Ovary (tissue), 9 donors: ENCODE results near the gene REV3L. TPM values are rescaled to one million over a fixed set of nuclear protein-coding genes. Genes with fewer than 3 reads are reported as not detected.

Experiments
- DNase-seq, 5 donors: peaks; one replicate each; pipeline ENCODE4 v3.0.0-alpha.2; 2019 to 2020
- H3K27ac ChIP-seq, 2 donors: fragments of 200-600 bp; one replicate each; pipeline versions ENCODE4 v1.5.1 to v1.8.0; 2019 to 2022
- H3K27me3 ChIP-seq: fragments of 200-600 bp; one replicate; pipeline ENCODE4 v1.8.0; 2022
- H3K36me3 ChIP-seq: fragments of 200-600 bp; sonication (generic); one replicate; pipeline ENCODE4 v1.5.1; 2019
- H3K4me1 ChIP-seq: one replicate; pipeline ENCODE4 v1.8.1; 2013; ENCODE audit warnings: mild to moderate bottlenecking, moderate library complexity; ENCODE audit not compliant: insufficient read depth
- H3K4me3 ChIP-seq: fragments of 200-600 bp; sonication (generic); one replicate; pipeline ENCODE4 v1.5.1; 2017
- H3K9me3 ChIP-seq, 2 donors: fragments of 200-600 bp in 1 of 2; sonication (generic) in 1 of 2; one replicate each; pipeline versions ENCODE4 v1.5.1 to v1.8.1; 2013 to 2019; ENCODE audit warnings: mild to moderate bottlenecking in 1 of 2, moderate library complexity in 1 of 2
- CTCF ChIP-seq, 3 donors: fragments of 450-650 bp in 2 of 3; fragments of 200-600 bp in 1 of 3; IDR thresholded peaks; one replicate each; pipeline versions ENCODE4 v1.5.1 to v1.8.0; 2016 to 2022; ENCODE audit warnings: antibody characterized with exemption in 3 of 3, mild to moderate bottlenecking in 1 of 3
- EP300 ChIP-seq: sonication (generic); formaldehyde crosslinking; IDR thresholded peaks from one replicate; pipeline ENCODE4 v1.6.1; 2017; ENCODE audit warnings: antibody characterized with exemption
- POLR2A ChIP-seq: fragments of 450-650 bp; IDR thresholded peaks from one replicate; pipeline ENCODE4 v1.6.1; 2017; ENCODE audit warnings: antibody characterized with exemption, mild to moderate bottlenecking, moderate library complexity
- WGBS, 3 donors: extraction: QIAGEN DNeasy Blood & Tissue Kit in 1 of 3; methylation state at CpG; one replicate each; pipeline versions ENCODE4 v1.1.5 to v1.1.7; 2013 to 2017; 5-methylcytosine and 5-hydroxymethylcytosine counted together
- intact Hi-C, 4 donors: fragments of 100-400 bp; cut with DNase I; formaldehyde crosslinking; loops; one replicate each; pipeline versions ENCODE4 v1.11.0 to v1.15.1; 2022 to 2023
- polyA plus RNA-seq, 2 donors: library from polyadenylated mRNA; stranded (reverse); fragments of 200-250 nt in 1 of 2; fragments of 350-450 nt in 1 of 2; fragmentation: Illumina TruSeq in 1 of 2; extraction: RNeasy Lipid Tissue Mini Kit (QIAGEN cat#74804) in 1 of 2; gene quantifications; one replicate each; pipeline ENCODE4 v1.2.3, GENCODE V29; 2013 to 2014
- total RNA-seq, 7 donors: library from RNA; depleted of rRNA in 2 of 7; stranded (reverse); fragments of >200 nt in 2 of 7; fragmentation: NEBNext Ultra II Directional in 3 of 7; extraction: Animal tissue kit (Norgen Biotek cat#: 25700) in 3 of 7; gene quantifications; one replicate each; pipeline versions ENCODE4 v1.1.0 to v1.2.4, GENCODE V29; 2016 to 2023
- donor health status: DM: no; HTN: no; CAD: no; lungs with moderate emphysema.
- donor health status: DM: no; HTN: no; CAD: no.
- donor health status: Bipolar disorder and iron deficiency.
- donor health status: DM: yes; HTN: yes; CAD: no.
- donor health status: DM: no; HTN: no; CAD: no.
- donor health status: DM: yes; HTN: yes; CAD: no.

The REV3L gene
- total and polyA plus RNA-seq, 9 donors = 8.5 to 55.2 (median 31.0) TPM

DNA sequence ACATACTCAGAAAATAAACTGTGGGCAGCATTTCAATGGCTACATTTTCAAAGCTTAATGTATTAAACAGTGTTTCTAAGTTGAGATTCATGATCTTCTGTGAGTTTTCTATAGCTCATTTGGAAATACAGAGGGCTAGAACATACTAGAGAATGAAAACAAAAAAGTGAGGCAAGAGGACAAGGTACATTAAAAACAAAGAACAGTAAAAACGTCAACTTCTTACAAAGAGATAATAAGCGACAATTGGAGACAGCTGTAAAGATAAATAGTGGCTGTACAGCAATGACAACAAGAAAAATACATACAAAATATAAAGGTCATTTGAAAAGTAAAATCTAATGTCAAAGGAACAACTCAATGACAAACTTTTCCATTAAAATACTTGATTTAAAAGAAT, 94.3 kb downstream of the REV3L start:
- no peaks in the 10 kb centered on the region for H3K36me3 ChIP-seq
- no peak for TF ChIP-seq CTCF (IDR thresholded peaks at IDR 0.05)
- TF ChIP-seq POLR2A = no peak
- no peak for TF ChIP-seq EP300
- H3K9me3 ChIP-seq = no peaks in the 10 kb centered on the region
- intact Hi-C loops = no loop called here
- H3K4me1 ChIP-seq = no peaks in the 10 kb centered on the region
- DNase-seq = no peak
- no peaks in the 10 kb centered on the region for H3K27me3 ChIP-seq
- H3K4me3 ChIP-seq = no peak overlapping the region
- H3K27ac ChIP-seq = no peak overlapping the region
- 50 to 65% (median 56%) methylated on average over 2 of the region's 2 CpGs for WGBS, 3 donors

DNA sequence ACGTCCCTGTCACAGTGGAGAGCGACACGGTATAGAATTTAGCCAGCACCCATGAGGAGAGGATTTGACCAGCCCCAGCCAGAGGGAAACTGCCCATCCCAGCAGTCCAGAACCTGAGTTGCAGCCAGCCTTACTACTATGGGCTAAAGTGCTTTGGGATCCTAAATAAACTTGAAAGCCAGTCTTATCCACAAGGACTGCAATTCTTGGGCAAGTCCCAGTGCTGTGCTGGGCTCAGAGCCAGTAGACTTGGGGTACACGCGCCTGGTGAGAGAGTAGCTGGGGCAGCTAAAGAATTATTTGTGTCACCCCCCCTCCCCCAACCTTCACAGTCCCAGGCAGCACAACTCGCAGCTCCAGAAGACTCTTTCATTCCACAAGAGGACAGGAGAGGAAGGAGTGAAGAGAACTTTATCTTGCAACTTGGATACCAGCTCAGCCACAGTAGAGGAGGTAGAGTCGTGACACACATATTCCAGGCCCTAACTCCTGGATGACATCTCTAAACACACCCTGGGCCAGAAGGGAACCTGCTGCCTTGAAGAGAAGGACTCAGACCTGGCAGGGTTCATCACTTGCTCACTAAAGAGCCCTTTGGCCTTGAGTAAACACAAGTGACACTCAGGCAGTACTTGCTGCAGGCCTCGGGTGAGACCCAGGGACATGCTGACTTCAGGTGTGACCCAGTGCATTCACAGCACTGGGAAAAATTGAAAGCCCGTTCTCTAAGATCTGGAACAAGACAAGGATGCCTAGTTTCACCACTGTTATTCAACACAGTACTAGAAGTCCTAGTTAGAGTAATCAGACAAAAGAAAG, 100.3 kb downstream of the REV3L start:
- intact Hi-C loops = no loop called here
- no peak overlapping the region for H3K4me3 ChIP-seq
- DNase-seq = no peak
- H3K27me3 ChIP-seq = no peaks in the 10 kb centered on the region
- TF ChIP-seq POLR2A = no peak
- no peaks in the 10 kb centered on the region for H3K9me3 ChIP-seq
- no peaks in the 10 kb centered on the region for H3K4me1 ChIP-seq
- H3K27ac ChIP-seq = no peak overlapping the region
- no peaks in the 10 kb centered on the region for H3K36me3 ChIP-seq
- 81 to 90% (median 90%) methylated on average over 9 of the region's 9 CpGs for WGBS, 3 donors

GRCh38 chr6:111381728-111382127, 101.3 kb downstream of the REV3L start:
- DNase-seq = no peak
- Histone ChIP-seq H3K4me1 (no peaks in the 10 kb centered on the region), H3K36me3 (no peaks in the 10 kb centered on the region), H3K4me3 (no peak overlapping the region), H3K27ac (no peak overlapping the region), H3K9me3 (no peaks in the 10 kb centered on the region), H3K27me3 (no peaks in the 10 kb centered on the region)
- TF ChIP-seq POLR2A (no peak), CTCF (IDR thresholded peaks at IDR 0.05) (no peak), EP300 (no peak)
- intact Hi-C loops = no loop called here
- 93 to 98% (median 96%) methylated on average over 1 of the region's 1 CpG for WGBS, 3 donors

DNA sequence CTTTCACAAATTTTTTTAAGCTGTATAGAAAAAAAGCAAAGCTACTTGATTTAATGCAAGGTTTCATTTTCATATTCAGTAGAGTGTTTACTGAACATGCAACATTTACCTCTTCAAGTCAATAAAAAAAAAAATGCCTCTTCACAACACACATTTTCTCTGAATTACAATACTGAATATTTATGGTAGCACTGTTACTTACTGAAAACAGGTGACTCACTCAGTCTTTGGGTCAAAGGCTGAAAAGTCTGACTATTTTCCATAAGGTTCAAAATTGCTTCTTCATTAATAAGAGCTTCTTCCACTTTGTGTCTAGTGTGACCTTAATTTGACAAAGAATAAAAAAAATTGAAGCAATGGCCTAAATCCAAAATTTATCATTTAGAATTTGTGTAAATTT, 101.9 kb downstream of the REV3L start:
- intact Hi-C loops = no loop called here
- DNase-seq = no peak
- no peaks in the 10 kb centered on the region for H3K27me3 ChIP-seq
- no peaks in the 10 kb centered on the region for H3K4me1 ChIP-seq
- no peaks in the 10 kb centered on the region for H3K9me3 ChIP-seq
- no peaks in the 10 kb centered on the region for H3K36me3 ChIP-seq
- no peak overlapping the region for H3K27ac ChIP-seq
- H3K4me3 ChIP-seq = no peak overlapping the region
- TF ChIP-seq EP300 (no peak), CTCF (IDR thresholded peaks at IDR 0.05) (no peak), POLR2A (no peak)

DNA sequence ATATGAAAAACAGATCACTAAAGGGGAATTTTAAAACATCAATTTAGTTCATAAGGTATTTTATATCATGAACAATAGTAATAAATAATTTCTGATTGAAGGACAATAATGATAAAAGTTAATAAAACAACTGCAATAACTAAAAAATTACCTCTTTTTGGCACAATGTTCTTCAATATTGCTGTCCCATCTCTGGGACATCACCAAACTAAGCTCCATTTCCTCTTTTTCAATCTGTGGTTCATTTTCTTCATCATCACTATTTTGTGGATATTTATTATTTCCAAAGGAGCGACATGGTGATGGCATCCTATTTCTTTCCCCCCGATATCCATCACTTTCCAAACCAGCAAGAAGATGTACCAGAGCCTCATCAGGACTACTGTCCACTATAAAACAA, 103.2 kb downstream of the REV3L start:
- no peaks in the 10 kb centered on the region for H3K36me3 ChIP-seq
- no peak overlapping the region for H3K4me3 ChIP-seq
- no peaks in the 10 kb centered on the region for H3K27me3 ChIP-seq
- TF ChIP-seq POLR2A = no peak
- no peak for TF ChIP-seq EP300
- TF ChIP-seq CTCF (IDR thresholded peaks at IDR 0.05) = no peak
- H3K9me3 ChIP-seq = no peaks in the 10 kb centered on the region
- no peaks in the 10 kb centered on the region for H3K4me1 ChIP-seq
- no peak overlapping the region for H3K27ac ChIP-seq
- WGBS, 3 donors = 98% methylated on average over 2 of the region's 2 CpGs
- DNase-seq = no peak
- intact Hi-C loops = no loop called here
